K562 (cell line): ENCODE data around the gene USP19. TPM values are rescaled to one million over a fixed set of nuclear protein-coding genes. Genes with fewer than 3 reads are reported as not detected.
A peak's percentile ranks its signal among the peaks of the same experiment; 100 is the strongest.

Experiments used
- ATAC-seq: fragments of 200-7000 bp; cut with Tn5 transposase; 3 replicates; pipeline ENCODE4 v1.9.1; 2020; ENCODE audit warnings: moderate library complexity
- Bru-seq: library from RNA; stranded (reverse); fragments of 400-500 nt; gene quantifications from one replicate; lab custom pipeline; 2021; lab: Mats Ljungman, UMichigan
- BruChase-seq, 2 experiments: library from RNA; stranded (reverse); fragments of 400-500 nt; gene quantifications; one replicate each; lab custom pipeline; 2021; lab: Mats Ljungman, UMichigan
- BruUV-seq: library from RNA; stranded (reverse); fragments of 400-500 nt; replicated peaks from 2 replicates; lab custom pipeline; 2021; lab: Mats Ljungman, UMichigan
- CTCF ChIA-PET: fragments of 300-600 bp; formaldehyde crosslinking; extraction: SDS; loops from one replicate; lab custom pipeline; 2021; ENCODE audit warnings: low intra/inter-chr PET ratio; lab: Yijun Ruan, JAX
- POLR2A ChIA-PET: fragments of 300-600, 350-650 bp; sonication (Branson Sonifier 250); formaldehyde crosslinking; extraction: SDS; loops from one replicate; lab custom pipeline; 2021; ENCODE audit warnings: antibody characterized with exemption, inconsistent platforms; lab: Yijun Ruan, JAX
- DNase-seq, 4 experiments: peaks; one replicate each; pipeline versions ENCODE4 v3.0.0 to v3.0.0-alpha.2; 2011 to 2018; ENCODE audit warnings: low spot score in 3 of 4, mixed read lengths in 3 of 4; ENCODE audit errors: extremely low read depth in 1 of 4
- FAIRE-seq: peaks from 2 replicates; lab custom pipeline; 2011; peaks lifted over from hg19 to GRCh38; lab: Jason Lieb, UNC
- H2AFZ ChIP-seq: 2 replicates; pipeline ENCODE4 v1.6.0; 2011; ENCODE audit warnings: low read depth, low read length, control low read depth, inconsistent platforms
- H3K27ac ChIP-seq: fragments of 200-600 bp; 3 replicates; pipeline ENCODE4 v1.8.0; 2011; ENCODE audit warnings: low read depth, mild to moderate bottlenecking, control low read depth, inconsistent platforms, low read length, moderate library complexity, mixed read lengths; ENCODE audit errors: extremely low read depth
- H3K27me3 ChIP-seq, 2 experiments: fragments of 300-600 bp in 1 of 2; 2 replicates in 1 of 2; 3 replicates in 1 of 2; pipeline versions ENCODE4 v1.6.0 to v1.8.0; 2011; ENCODE audit warnings: inconsistent platforms in 2 of 2, low read length in 2 of 2, mild to moderate bottlenecking in 1 of 2, mixed read lengths in 1 of 2, moderate library complexity in 1 of 2; ENCODE audit not compliant: control insufficient read depth in 2 of 2, insufficient read depth in 2 of 2
- H3K36me3 ChIP-seq: fragments of 300-600 bp; 3 replicates; pipeline ENCODE4 v1.8.0; 2011; ENCODE audit warnings: mild to moderate bottlenecking, low read length, inconsistent platforms; ENCODE audit not compliant: control insufficient read depth, insufficient read depth
- H3K4me1 ChIP-seq, 2 experiments: fragments of 200-600 bp in 1 of 2; replicated peaks in 1 of 2; 2 replicates in 1 of 2; 3 replicates in 1 of 2; pipeline versions ENCODE4 v1.5.1 to v1.8.0; 2011; ENCODE audit warnings: inconsistent platforms in 2 of 2, low read length in 2 of 2, mild to moderate bottlenecking in 1 of 2, mixed read lengths in 1 of 2, moderate library complexity in 1 of 2; ENCODE audit not compliant: control insufficient read depth in 2 of 2, insufficient read depth in 2 of 2
- H3K4me2 ChIP-seq: 2 replicates; pipeline ENCODE4 v1.6.1; 2011; ENCODE audit warnings: low read length, control low read depth, inconsistent platforms, mixed read lengths; ENCODE audit not compliant: insufficient read depth
- H3K4me3 ChIP-seq: fragments of 200-600 bp; sonication (generic), shearing (Covaris generic); 2 replicates; pipeline ENCODE4 v1.5.1; 2016; ENCODE audit warnings: control low read depth, inconsistent platforms
- H3K79me2 ChIP-seq: fragments of 200-600 bp; 3 replicates; pipeline ENCODE4 v1.8.0; 2011; ENCODE audit warnings: low read length, inconsistent platforms; ENCODE audit not compliant: control insufficient read depth, insufficient read depth
- H3K9ac ChIP-seq, 2 experiments: 2 replicates each; pipeline versions ENCODE4 v1.6.0 to v1.6.1; 2011; ENCODE audit warnings: low read depth in 2 of 2, low read length in 2 of 2, control low read depth in 1 of 2, inconsistent platforms in 1 of 2, mild to moderate bottlenecking in 1 of 2, mixed read lengths in 1 of 2; ENCODE audit not compliant: insufficient read depth in 1 of 2
- H3K9me1 ChIP-seq: one replicate; pipeline ENCODE4 v1.6.0; 2011; ENCODE audit warnings: inconsistent platforms, mild to moderate bottlenecking, low read length, moderate library complexity; ENCODE audit not compliant: control insufficient read depth, insufficient read depth
- H3K9me3 ChIP-seq: replicated peaks from 2 replicates; pipeline ENCODE4 v1.5.1; 2011; ENCODE audit warnings: low read depth, low read length, inconsistent platforms; ENCODE audit not compliant: control insufficient read depth, insufficient read depth
- H4K20me1 ChIP-seq: replicated peaks from 2 replicates; pipeline ENCODE4 v1.6.1; 2011; ENCODE audit warnings: low read length, inconsistent platforms, mixed read lengths; ENCODE audit not compliant: control insufficient read depth, insufficient read depth
- DACH1 ChIP-seq: fragments of 450-650 bp; IDR thresholded peaks from 2 replicates; pipeline ENCODE4 v1.6.1; 2018; ENCODE audit not compliant: partially characterized antibody
- E2F1 ChIP-seq: sonication (generic); formaldehyde crosslinking; IDR thresholded peaks from 2 replicates; pipeline ENCODE4 v1.8.1; 2023; ENCODE audit warnings: mild to moderate bottlenecking, missing genetic modification reagents, moderate library complexity
- FOXJ3 ChIP-seq: sonication (generic); formaldehyde crosslinking; IDR thresholded peaks from 2 replicates; pipeline ENCODE4 v1.4.0; 2020; ENCODE audit warnings: mild to moderate bottlenecking, missing genetic modification reagents
- GATA2 ChIP-seq: sonication (generic); formaldehyde crosslinking; IDR thresholded peaks from 2 replicates; pipeline ENCODE4 v1.4.0; 2020; ENCODE audit warnings: mild to moderate bottlenecking, missing genetic modification reagents
- NR4A1 ChIP-seq, 2 experiments: fragments of 250-450 bp in 1 of 2; fragments of 450-650 bp in 1 of 2; sonication (Bioruptor Pico) in 1 of 2; IDR thresholded peaks; 2 replicates each; pipeline versions ENCODE4 v1.4.0 to v1.6.1; 2016 to 2020; ENCODE audit warnings: mild to moderate bottlenecking in 2 of 2, missing compliant biosample characterization in 1 of 2, missing genetic modification characterization in 1 of 2, moderate library complexity in 1 of 2
- SMARCA5 ChIP-seq: fragments of 450-650 bp; IDR thresholded peaks from 2 replicates; pipeline ENCODE4 v1.6.1; 2016
- TARDBP ChIP-seq: fragments of 450-650 bp; IDR thresholded peaks from 2 replicates; pipeline ENCODE4 v1.6.1; 2016
- ZBTB26 ChIP-seq: fragments of 450-650 bp; formaldehyde crosslinking; IDR thresholded peaks from 2 replicates; pipeline ENCODE4 v1.4.0; 2022; ENCODE audit warnings: missing genetic modification characterization
- ZNF253 ChIP-seq: fragments of 250-450 bp; sonication (Bioruptor Pico); conservative IDR thresholded peaks from 2 replicates; pipeline ENCODE4 v1.6.1; 2021; ENCODE audit warnings: mild to moderate bottlenecking
- ZNF324 ChIP-seq: fragments of 250-450 bp; sonication (Bioruptor Pico); IDR thresholded peaks from 2 replicates; pipeline ENCODE4 v1.4.0; 2020; ENCODE audit warnings: mild to moderate bottlenecking
- ZNF639 ChIP-seq, 2 experiments: fragments of 200-800 bp in 1 of 2; sonication (Bioruptor generic) in 1 of 2; sonication (generic) in 1 of 2; formaldehyde crosslinking in 1 of 2; IDR thresholded peaks in 1 of 2; conservative IDR thresholded peaks in 1 of 2; 2 replicates each; pipeline versions ENCODE4 v1.5.0 to v1.6.1; 2016 to 2020; ENCODE audit warnings: missing compliant biosample characterization in 1 of 2, missing genetic modification characterization in 1 of 2, missing genetic modification reagents in 1 of 2
- WGBS: fragments of 100-300 bp; shearing (Covaris generic); methylation state at CpG from one replicate; pipeline ENCODE4 v1.1.6; 2016; ENCODE audit warnings: low coverage, mixed read lengths; ENCODE audit not compliant: insufficient coverage; ENCODE audit errors: missing lambda C conversion rate; 5-methylcytosine and 5-hydroxymethylcytosine counted together
- in situ Hi-C: fragments of 300-500 bp; cut with MboI; formaldehyde crosslinking; loops from 4 replicates; pipeline ENCODE4 v1.15.0; 2018; ENCODE audit warnings: inconsistent platforms, mixed read lengths
- intact Hi-C: fragments of 100-400 bp; cut with micrococcal nuclease; formaldehyde crosslinking; loops from 2 replicates; pipeline ENCODE4 v1.14.2; 2022
- long read RNA-seq, 3 experiments: library from polyadenylated mRNA in 2 of 3; library from RNA in 1 of 3; unstranded in 2 of 3; stranded (forward) in 1 of 3; transcript quantifications; one replicate each; pipeline ENCODE4 v2.0.0, GENCODE V29; 2019 to 2022
- polyA minus RNA-seq, 3 experiments: library from RNA; depleted of rRNA, polyadenylated mRNA; stranded (reverse); fragments of >200 nt; gene quantifications; 2 replicates each; pipeline ENCODE4 v1.2.3, GENCODE V29; 2011
- polyA plus RNA-seq, 8 experiments: library from polyadenylated mRNA; depleted of rRNA in 4 of 8; stranded (reverse) in 5 of 8; unstranded in 3 of 8; fragments of >200 nt; fragmentation: Nextera tagmentation in 2 of 8; fragmentation: Illumina TruSeq in 1 of 8; extraction: Ambion mirVana in 2 of 8; extraction: Trizol in 1 of 8; gene quantifications; 2 replicates each; pipeline versions ENCODE4 v1.2.1 to v1.2.3, GENCODE V29; 2011 to 2014; ENCODE audit warnings: inconsistent platforms in 1 of 8, missing spikeins in 1 of 8
- total RNA-seq, 7 experiments: library from RNA; depleted of rRNA in 6 of 7; stranded (reverse); fragments of >200 nt in 6 of 7; fragmentation: Illumina TruSeq in 2 of 7; extraction: Trizol in 2 of 7; gene quantifications; 2 replicates each; pipeline versions ENCODE4 v1.2.1 to v1.2.3, GENCODE V29; 2011 to 2021; ENCODE audit warnings: low replicate concordance in 1 of 7

The USP19 gene
- 72.0 and 145 TPM in 2 replicates for total RNA-seq (2011; cell fraction: chromatin; rRNA removed; ENCODE audit: low replicate concordance)
- 82.7 and 95.3 TPM in 2 replicates for total RNA-seq (2011; cell fraction: nucleolus; rRNA removed)
- total RNA-seq (2011; cell fraction: nucleoplasm; rRNA removed), result 51.1 and 55.9 TPM in 2 replicates
- total RNA-seq (2014; rRNA removed) (38.1 and 42.0 TPM in 2 replicates), total RNA-seq (2014; rRNA removed; fragmentation: Illumina TruSeq; extraction: Trizol) (15.5 and 20.0 TPM in 2 replicates), total RNA-seq (2015; rRNA removed; fragmentation: Illumina TruSeq; extraction: Trizol) (20.8 and 25.2 TPM in 2 replicates), total RNA-seq (2021) (64.7 and 65.9 TPM in 2 replicates), polyA plus RNA-seq (2011; rRNA removed) (36.9 and 43.3 TPM in 2 replicates), polyA plus RNA-seq (2014; fragmentation: Illumina TruSeq; extraction: Trizol) (34.9 and 37.6 TPM in 2 replicates), polyA plus RNA-seq (2014; fragmentation: Nextera tagmentation; extraction: Ambion mirVana) (under 1 TPM; 0.24 to 0.43 TPM), polyA plus RNA-seq (2014; rRNA removed) (37.9 and 47.7 TPM in 2 replicates), polyA minus RNA-seq (2011; rRNA and poly(A)+ RNA removed) (61.0 and 69.3 TPM in 2 replicates), Bru-seq, nascent RNA (percentile 66 among the genes with signal in this experiment), BruChase-seq, experiment 1, labeled RNA remaining after a 2-hour chase (percentile 66 among the genes with signal in this experiment), BruChase-seq, experiment 2, labeled RNA remaining after a 6-hour chase (percentile 77 among the genes with signal in this experiment)
- polyA plus RNA-seq (2011; cell fraction: cytosol; rRNA removed), result 29.8 and 52.3 TPM in 2 replicates
- polyA plus RNA-seq (2011; cell fraction: nucleus; rRNA removed), result 124 and 151 TPM in 2 replicates
- polyA plus RNA-seq (2012), result 32.1 and 45.6 TPM in 2 replicates
- 30.9 and 34.9 TPM in 2 replicates for polyA minus RNA-seq (2011; cell fraction: cytosol; rRNA and poly(A)+ RNA removed)
- 32.2 and 36.4 TPM in 2 replicates for polyA minus RNA-seq (2011; cell fraction: nucleus; rRNA and poly(A)+ RNA removed)
- long read RNA-seq, experiment 1, full-length matches to known transcripts, result 4 of 89 reads
- long read RNA-seq, experiment 1, partial matches to known transcripts, result 55 of 89 reads
- long read RNA-seq, experiment 1, other reads (novel, unspliced or antisense), result 30 of 89 reads
- long read RNA-seq, experiment 2, full-length matches to known transcripts, result 3 of 42 reads
- long read RNA-seq, experiment 2, partial matches to known transcripts, result 20 of 42 reads
- long read RNA-seq, experiment 2, other reads (novel, unspliced or antisense), result 19 of 42 reads
- long read RNA-seq, experiment 3, partial matches to known transcripts, result 1 of 1 reads
- long read RNA-seq, experiment 3, other reads (novel, unspliced or antisense), result 0 of 1 reads

- H3K9me3 ChIP-seq, result no peaks in the 10 kb centered on the region
- peaks cover 20% of the 10 kb centered on the region for H3K79me2 ChIP-seq
- no peaks in the 10 kb centered on the region for H3K27me3 ChIP-seq
- in situ Hi-C loops, result no loop called here
- H3K4me3 ChIP-seq, result peak within 1 kb of the TSS; percentile 87
- ATAC-seq (peak; percentile 98), DNase-seq (peak; percentile 90 to 93 (median 92)), FAIRE-seq (peak; percentile 73)
- H3K4me2 ChIP-seq, result peak within 1 kb of the TSS; percentile 100
- under 1% methylated on average over 26 of the region's 70 CpGs for WGBS
- H3K9me1 ChIP-seq, result no peaks in the 10 kb centered on the region
- peaks cover 9 to 43% of the 10 kb centered on the region in 2 experiments; a peak in 4 of 5 replicates for H3K4me1 ChIP-seq
- POLR2A ChIA-PET, result interaction anchor here (0.6 to 1.4 kb wide), 13 partner anchors 9 to 637 kb away, joined by 3 to 8 read pairs (median 3); partner anchors contain the start of genes LAMB2, QARS1 and QRICH1
- H3K36me3 ChIP-seq, result peaks cover 39% of the 10 kb centered on the region
- no TSS peak for BruUV-seq
- peak within 1 kb of the TSS; percentile 97 for H3K27ac ChIP-seq
- CTCF ChIA-PET, result interaction anchor here (0.6 kb wide), 1 partner anchor 719 kb away, joined by 4 read pairs; no protein-coding TSS in a partner anchor
- intact Hi-C loops, result no loop called here
- H3K9ac ChIP-seq, result peak within 1 kb of the TSS; percentile 95 to 98
- no peaks in the 10 kb centered on the region for H4K20me1 ChIP-seq
- H2AFZ ChIP-seq, result peak within 1 kb of the TSS; percentile 84
- TF ChIP-seq TARDBP (no peak), NR4A1 (CRISPR knock-in tag; IDR thresholded peaks at IDR 0.05) (no peak), NR4A1 (tag; IDR thresholded peaks at IDR 0.05) (no peak), ZBTB26 (no peak), SMARCA5 (no peak), ZNF253 (no peak), ZNF324 (no peak), E2F1 (no peak), ZNF639 (CRISPR knock-in tag; conservative IDR thresholded peaks at IDR 0.05 in 1 of 2, IDR thresholded peaks at IDR 0.05 in 1 of 2) (peak; percentile 54 to 100; a peak in 2 of 4 replicates), GATA2 (CRISPR knock-in tag) (no peak), FOXJ3 (CRISPR knock-in tag) (no peak), DACH1 (no peak)
Measured at GRCh38 chr3:49120438-49121131, at the start of gene USP19. TSS of gene USP19 (minus strand) at chr3:49120823. CDS start at chr3:49119145, 1,678 bp downstream.
